Fibroblast of skin of left biceps (primary cell): ENCODE measurements around the gene FILIP1L.

Experiments used
- DNase-seq, 2 experiments: peaks; one replicate each; pipeline ENCODE4 v3.0.0-alpha.2; 2013; ENCODE audit warnings: low read depth in 2 of 2

Gene FILIP1L

DNA sequence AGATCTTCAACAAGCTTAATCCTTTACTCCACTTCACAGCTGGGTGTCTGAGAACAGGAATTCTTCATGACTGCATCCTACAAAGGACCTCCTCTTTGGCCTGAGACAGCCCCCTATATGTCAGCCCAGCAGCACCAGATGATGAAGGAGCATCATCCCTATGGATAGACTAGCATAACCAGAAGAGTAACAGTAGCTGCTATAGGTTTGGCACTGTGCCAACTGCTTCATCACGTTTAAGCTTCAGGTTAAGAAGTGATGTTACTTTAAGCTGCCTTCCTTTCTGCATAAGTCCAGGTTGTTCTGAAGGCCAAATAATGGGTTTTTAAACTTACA is 246.0 kb downstream of the FILIP1L start:
- DNase-seq: no peak

DNA sequence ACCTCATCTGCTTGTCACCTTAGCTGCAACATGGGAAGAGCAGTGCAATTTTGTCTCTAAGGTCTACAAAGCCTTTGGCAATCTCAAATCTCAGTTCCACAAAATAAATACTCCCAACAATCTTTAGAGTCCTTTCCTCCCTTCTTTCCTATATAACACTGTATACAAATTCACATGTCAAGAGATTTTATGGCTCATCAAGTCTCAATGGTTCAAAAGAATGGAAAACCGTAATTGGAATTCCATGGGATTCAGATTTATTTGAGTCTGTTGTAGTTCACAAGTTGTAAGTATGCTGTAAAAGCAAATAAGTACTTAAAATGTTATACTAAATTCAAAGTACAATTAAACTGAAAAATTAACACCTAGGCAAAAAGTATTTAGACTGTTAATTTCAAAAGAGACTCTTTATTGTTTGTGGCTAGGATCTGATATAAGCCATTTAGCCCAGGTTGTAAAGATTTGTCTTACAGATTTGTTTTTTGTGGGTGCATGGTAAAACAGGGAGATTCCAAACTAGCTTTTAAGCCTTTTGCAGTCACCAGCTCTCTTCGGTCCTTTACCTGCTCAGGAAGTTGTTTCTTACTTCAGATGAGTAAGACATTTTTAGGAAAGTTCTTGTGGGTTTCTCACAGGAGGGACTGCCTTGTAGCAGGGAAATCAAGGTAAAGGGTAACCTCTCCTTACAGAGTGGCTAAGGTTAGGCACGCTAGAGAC is 246.5 kb downstream of the FILIP1L start:
- no peak for DNase-seq

GRCh38 chr3:99866261-99866761 is 248.0 kb downstream of the FILIP1L start:
- peak in 1 of 2 experiments; percentile 42 for DNase-seq

DNA sequence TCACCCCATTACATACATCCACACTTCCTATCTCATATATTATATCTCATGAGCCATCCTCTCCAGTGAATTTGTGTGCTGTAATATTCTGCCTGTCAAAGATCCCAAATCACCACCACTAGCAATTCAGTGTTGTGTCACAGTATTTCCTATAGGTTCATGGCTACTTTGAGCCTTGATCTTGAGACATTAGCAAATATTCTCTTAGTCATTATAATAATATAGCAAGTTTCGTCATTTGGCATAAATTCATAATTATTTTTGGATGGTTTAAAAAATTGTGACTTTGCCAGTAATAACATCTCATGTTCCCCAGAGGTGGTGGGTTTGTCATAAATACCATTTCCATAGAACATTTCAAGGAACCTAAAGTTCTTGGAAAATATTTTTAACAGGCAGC is 249.0 kb downstream of the FILIP1L start:
- no peak for DNase-seq

DNA sequence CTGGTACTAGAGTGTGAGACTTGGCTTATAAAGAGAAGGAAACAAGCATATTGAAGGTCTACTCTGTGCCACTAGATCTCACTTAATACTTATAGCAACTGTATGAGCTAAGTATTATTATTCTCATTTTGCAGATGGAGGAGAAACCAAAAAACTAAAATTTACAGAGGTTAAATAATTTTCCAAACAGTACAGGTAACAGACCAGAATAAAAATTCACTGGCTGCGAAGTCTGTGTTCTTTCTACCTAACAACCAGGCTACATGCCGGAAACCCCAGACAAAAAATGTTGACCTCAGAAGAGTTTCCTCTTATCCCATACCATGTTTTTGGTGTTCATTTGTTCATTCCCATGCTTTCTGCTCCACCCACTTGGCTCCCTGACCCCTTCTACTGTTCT is 250.0 kb downstream of the FILIP1L start:
- no peak for DNase-seq

- no peak for DNase-seq
Observed at GRCh38 chr3:99863588-99863987, 250.7 kb downstream of the FILIP1L start.

GRCh38 chr3:99863002-99863401 is 251.3 kb downstream of the FILIP1L start:
- no peak for DNase-seq

- peak in 1 of 2 experiments; percentile 45 for DNase-seq
Observed at GRCh38 chr3:99862208-99862607, 252.1 kb downstream of the FILIP1L start.

- DNase-seq: no peak
Observed at GRCh38 chr3:99861216-99861615, 253.1 kb downstream of the FILIP1L start.

- DNase-seq: peak; percentile 96 to 97
Observed at GRCh38 chr3:99859825-99860224, 254.5 kb downstream of the FILIP1L start.

DNA sequence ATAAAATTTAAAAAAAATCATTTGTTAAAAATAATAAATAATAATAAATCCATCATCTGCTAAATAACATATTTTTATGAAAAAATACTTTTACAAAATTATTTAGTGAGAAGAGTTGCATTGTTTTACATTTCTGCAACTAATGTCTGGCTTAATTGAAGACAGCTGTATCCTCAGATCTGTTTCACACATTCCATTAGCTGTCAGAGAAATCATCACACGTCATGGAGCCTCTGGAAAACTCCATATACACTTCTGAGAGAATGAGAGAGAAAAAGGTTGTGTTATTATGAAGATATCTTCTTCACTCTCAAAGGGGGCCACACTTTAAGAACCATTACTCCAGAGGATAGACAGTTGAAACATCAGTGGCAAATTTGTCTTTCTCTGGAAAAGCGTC is 255.8 kb downstream of the FILIP1L start:
- peak in 1 of 2 experiments; percentile 42 for DNase-seq

DNA sequence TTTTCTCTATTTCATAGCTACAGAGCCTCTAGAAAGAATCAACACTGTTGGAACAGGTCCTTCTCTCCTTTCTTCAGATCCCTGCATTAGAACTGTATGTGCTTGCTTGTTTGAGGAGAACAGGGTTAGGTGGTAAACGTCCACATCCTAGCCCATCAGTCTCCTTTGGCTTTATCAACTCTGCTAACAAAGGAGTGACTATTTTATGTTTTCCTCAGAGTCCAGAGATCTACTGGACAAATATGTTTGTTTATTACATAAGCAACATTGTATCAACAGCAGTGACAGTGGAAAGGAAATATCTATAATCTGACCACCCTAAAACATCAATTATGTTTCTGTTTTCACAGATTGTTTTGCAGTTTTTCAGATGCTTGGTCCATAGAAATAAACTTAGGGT is 257.0 kb downstream of the FILIP1L start:
- DNase-seq: no peak

GRCh38 chr3:99856437-99857220 is 257.7 kb downstream of the FILIP1L start:
- no peak for DNase-seq

- no peak for DNase-seq
Observed at GRCh38 chr3:99855900-99856299, 258.4 kb downstream of the FILIP1L start.

- no peak for DNase-seq
Observed at GRCh38 chr3:99854756-99855298, 259.5 kb downstream of the FILIP1L start.

GRCh38 chr3:99852851-99853250 is 261.4 kb downstream of the FILIP1L start:
- no peak for DNase-seq

GRCh38 chr3:99851955-99852354 is 262.3 kb downstream of the FILIP1L start:
- DNase-seq: no peak

DNA sequence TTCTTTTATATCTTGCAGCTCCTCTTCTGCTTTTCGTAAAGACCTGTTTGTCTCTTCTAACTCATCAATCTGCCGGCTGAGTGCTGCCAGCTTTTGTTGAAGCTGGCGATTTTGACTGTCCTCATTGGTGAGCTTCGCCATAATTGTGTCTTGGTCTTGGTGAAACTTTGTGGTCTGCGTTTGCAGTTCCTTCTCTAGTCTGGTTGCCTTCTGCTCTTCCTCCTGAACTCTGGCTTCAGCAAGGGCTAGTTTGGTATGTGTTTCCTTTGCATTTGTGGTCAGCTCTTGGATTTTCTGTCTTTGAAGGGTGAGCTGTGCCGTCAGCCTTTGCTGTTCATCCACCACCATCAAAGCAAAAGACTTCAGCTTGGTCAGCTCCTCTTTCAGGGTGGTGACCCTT is 263.7 kb downstream of the FILIP1L start:
- DNase-seq: no peak

- DNase-seq: no peak
Observed at GRCh38 chr3:99848433-99848832, 265.9 kb downstream of the FILIP1L start.

DNA sequence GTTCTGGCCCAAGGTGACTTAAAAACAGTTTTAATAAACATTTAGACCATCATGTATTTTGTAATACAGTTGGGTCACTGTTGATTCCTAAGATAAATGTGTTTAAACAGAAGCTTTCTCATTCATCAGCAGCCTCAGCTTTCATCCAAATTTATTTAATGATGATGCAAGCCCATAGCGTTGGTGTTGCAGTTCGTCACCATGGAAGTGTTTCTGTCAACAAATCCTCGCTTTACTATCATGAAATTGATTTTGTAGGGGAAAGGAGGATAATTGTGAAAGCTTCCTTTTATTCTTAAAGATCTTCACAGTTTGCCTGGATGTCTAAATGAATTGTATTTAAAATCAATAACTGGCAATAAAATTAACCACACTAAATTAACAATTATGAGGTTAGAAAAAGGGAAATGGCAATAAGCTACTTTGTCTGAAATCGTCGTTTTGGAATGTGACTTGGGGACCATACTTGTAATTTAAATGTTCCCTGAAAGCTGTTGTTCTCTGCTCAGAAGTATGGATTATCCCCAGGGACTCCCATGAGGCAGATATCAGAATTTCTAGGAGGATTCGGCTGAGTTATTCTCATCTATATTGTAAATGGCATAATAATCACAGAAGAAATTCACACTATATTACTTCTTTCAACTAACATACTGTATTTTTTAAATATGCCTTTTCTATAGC is 267.7 kb downstream of the FILIP1L start:
- no peak for DNase-seq

DNA sequence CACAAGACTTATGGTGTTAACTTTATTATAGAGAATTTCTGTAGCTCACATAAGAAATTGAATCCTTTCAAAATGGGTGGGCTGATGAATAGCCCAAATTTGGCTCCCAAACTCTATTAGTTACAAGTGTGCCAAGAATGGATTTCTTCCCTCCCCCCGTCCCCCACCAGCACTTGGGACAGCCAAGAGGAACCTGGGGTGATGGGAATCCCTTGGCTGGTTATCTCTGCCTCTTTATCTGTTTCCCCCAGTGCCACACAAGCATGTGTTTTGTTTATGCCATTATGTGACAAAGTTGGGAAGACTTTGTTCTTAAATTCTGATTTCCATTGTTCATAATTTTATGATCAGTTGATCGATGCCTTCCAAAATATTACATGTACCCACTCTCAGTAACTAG is 268.3 kb downstream of the FILIP1L start:
- no peak for DNase-seq

GRCh38 chr3:99845331-99845730 is 269.0 kb downstream of the FILIP1L start:
- no peak for DNase-seq
